Measurements from ENCODE around the gene MYPOP. TPM values are rescaled to one million over a fixed set of nuclear protein-coding genes. Genes with fewer than 3 reads are reported as not detected.
"Not testable (repeated sequence)": the region's sequence is repeated elsewhere in the genome, so short reads cannot be mapped to it uniquely, and the experiment has no call there.

MYPOP gene
- polyA plus RNA-seq, 3 donors, result 0.08 to 5.9 (median 0.39) TPM

- H2AFZ ChIP-seq (ENCODE audit: insufficient read depth, low read depth, low read length, poor library complexity, severe bottlenecking), result no peak overlapping the region
- no peak overlapping the region for H3K4me2 ChIP-seq (replicated peaks; ENCODE audit: extremely low read depth, low read length, poor library complexity, severe bottlenecking)
- intact Hi-C loops (cut with micrococcal nuclease), result no loop called here
- peak in 1 of 3 donors; percentile 65 for DNase-seq
- WGBS (ENCODE audit: insufficient coverage), result 52% methylated on average over 5 of the region's 8 CpGs
- peaks cover 27 to 37% of the 10 kb centered on the region in 2 donors for H3K4me1 ChIP-seq (ENCODE audit: control insufficient read depth in 1 of 2, insufficient read depth in 2 of 2, low read length in 2 of 2)
- peaks cover 30% of the 10 kb centered on the region for H3K4me1 Mint-ChIP-seq
- peaks cover 0 to 3% (median 2%) of the 10 kb centered on the region in 3 donors for H3K27me3 Mint-ChIP-seq (ENCODE audit: low read depth in 3 of 3)
- H3K9me3 Mint-ChIP-seq, result peaks cover 0 to 2% (median 0%) of the 10 kb centered on the region in 7 donors
- peaks cover 18% of the 10 kb centered on the region for H3K79me2 ChIP-seq (ENCODE audit: insufficient read depth, low read length)
- H3K4me3 Mint-ChIP-seq, result no peak overlapping the region
- peaks cover 29 to 57% of the 10 kb centered on the region in 2 donors for H3K36me3 ChIP-seq (replicated peaks in 1 of 2; ENCODE audit: control insufficient read depth in 1 of 2, insufficient read depth in 2 of 2, low read length in 2 of 2)
- no peaks in the 10 kb centered on the region for H3K9me3 ChIP-seq (replicated peaks in 1 of 2; ENCODE audit: control insufficient read depth in 1 of 2, insufficient read depth in 1 of 2, low read length in 2 of 2)
- H3K27ac ChIP-seq (ENCODE audit: low read depth in 1 of 2, low read length in 2 of 2), result no peak overlapping the region
- H3K27me3 ChIP-seq (ENCODE audit: control insufficient read depth in 2 of 2, insufficient read depth in 2 of 2, low read length in 2 of 2), result no peaks in the 10 kb centered on the region
- TF ChIP-seq CTCF (IDR thresholded peaks at IDR 0.05), result no peak
- no peak overlapping the region for H3K27ac Mint-ChIP-seq
- no peak overlapping the region for H3K9ac ChIP-seq (ENCODE audit: insufficient read depth, low read length, poor library complexity, severe bottlenecking)
- no peak overlapping the region for H3K4me3 ChIP-seq (replicated peaks in 1 of 3; ENCODE audit: low read depth in 2 of 3, low read length in 3 of 3)
- H4K20me1 ChIP-seq (ENCODE audit: insufficient read depth, low read length), result peaks cover 19% of the 10 kb centered on the region
- H3K36me3 Mint-ChIP-seq, result peaks cover 38 to 59% of the 10 kb centered on the region in 2 donors
These were observed 5.1 kb downstream of the MYPOP start for GRCh38 chr19:45897261-45897812.

GRCh38 chr19:45895983-45896599 lies 6.3 kb downstream of the MYPOP start:
- H3K9me3 Mint-ChIP-seq; intact Hi-C loops (cut with micrococcal nuclease); H3K9me3 ChIP-seq (replicated peaks in 1 of 2; ENCODE audit: control insufficient read depth in 1 of 2, insufficient read depth in 1 of 2, low read length in 2 of 2); H3K27ac Mint-ChIP-seq; H3K27me3 ChIP-seq (ENCODE audit: control insufficient read depth in 2 of 2, insufficient read depth in 2 of 2, low read length in 2 of 2); H3K79me2 ChIP-seq (ENCODE audit: insufficient read depth, low read length); DNase-seq; H3K27ac ChIP-seq (ENCODE audit: low read depth in 1 of 2, low read length in 2 of 2); H2AFZ ChIP-seq (ENCODE audit: insufficient read depth, low read depth, low read length, poor library complexity, severe bottlenecking); H3K27me3 Mint-ChIP-seq (ENCODE audit: low read depth in 3 of 3); H3K4me3 Mint-ChIP-seq; H3K9ac ChIP-seq (ENCODE audit: insufficient read depth, low read length, poor library complexity, severe bottlenecking); H3K4me3 ChIP-seq (replicated peaks in 1 of 3; ENCODE audit: low read depth in 2 of 3, low read length in 3 of 3); H3K4me2 ChIP-seq (replicated peaks; ENCODE audit: extremely low read depth, low read length, poor library complexity, severe bottlenecking): not testable (repeated sequence)
- Histone ChIP-seq H3K4me1 (ENCODE audit: control insufficient read depth in 1 of 2, insufficient read depth in 2 of 2, low read length in 2 of 2) (peaks cover 23 to 25% of the 10 kb centered on the region in 2 donors), H3K36me3 (replicated peaks in 1 of 2; ENCODE audit: control insufficient read depth in 1 of 2, insufficient read depth in 2 of 2, low read length in 2 of 2) (peaks cover 29 to 57% of the 10 kb centered on the region in 2 donors), H4K20me1 (ENCODE audit: insufficient read depth, low read length) (peaks cover 19% of the 10 kb centered on the region)
- peaks cover 28% of the 10 kb centered on the region for H3K4me1 Mint-ChIP-seq
- 96% methylated on average over 8 of the region's 12 CpGs for WGBS (ENCODE audit: insufficient coverage)
- H3K36me3 Mint-ChIP-seq, result peaks cover 38 to 70% of the 10 kb centered on the region in 2 donors

All from CD14-positive monocyte (primary cell).